PFSK-1 (cell line): ENCODE data around the gene FAM118B.

Experiments
- POLR2AphosphoS5 ChIP-seq: IDR thresholded peaks from 2 replicates; pipeline ENCODE4 v1.6.1; 2012; ENCODE audit warnings: low read depth, mild to moderate bottlenecking, control low read depth, low read length, moderate library complexity
- TAF1 ChIP-seq: IDR thresholded peaks from 2 replicates; pipeline ENCODE4 v1.6.1; 2012; ENCODE audit warnings: low read length, control low read depth, borderline replicate concordance; ENCODE audit not compliant: insufficient read depth
- TF ChIP-seq, protein P1 (sequence below), 2 experiments: IDR thresholded peaks; 2 replicates each; pipeline versions ENCODE4 v1.6.1 to v1.8.0; 2011 to 2012; ENCODE audit warnings: low read depth in 2 of 2, low read length in 2 of 2, control low read depth in 1 of 2, inconsistent platforms in 1 of 2, mild to moderate bottlenecking in 1 of 2, moderate library complexity in 1 of 2; ENCODE audit not compliant: insufficient read depth in 1 of 2

DNA sequence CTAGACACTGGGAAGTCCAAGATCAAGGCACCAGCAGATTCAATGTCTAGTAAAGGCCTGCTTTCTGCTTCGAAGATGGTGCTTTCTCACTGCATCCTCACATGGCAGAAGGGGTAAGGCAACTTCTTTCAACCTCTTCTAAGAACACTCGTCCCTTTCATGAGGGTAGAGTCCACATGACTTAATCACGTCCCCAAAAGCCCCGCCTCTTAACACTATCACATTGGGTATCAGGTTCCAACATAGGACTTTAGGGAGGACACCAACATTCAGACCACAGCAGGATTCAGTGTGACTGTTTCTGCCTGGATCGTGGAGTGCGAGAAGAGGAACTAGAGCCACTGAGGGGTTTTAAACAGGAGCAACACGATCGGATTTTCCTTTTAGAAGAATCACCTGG lies 67.6 kb downstream of the FAM118B start:
- TF ChIP-seq TAF1 (no peak), POLR2AphosphoS5 (no peak)
- TF ChIP-seq, protein P1, sequence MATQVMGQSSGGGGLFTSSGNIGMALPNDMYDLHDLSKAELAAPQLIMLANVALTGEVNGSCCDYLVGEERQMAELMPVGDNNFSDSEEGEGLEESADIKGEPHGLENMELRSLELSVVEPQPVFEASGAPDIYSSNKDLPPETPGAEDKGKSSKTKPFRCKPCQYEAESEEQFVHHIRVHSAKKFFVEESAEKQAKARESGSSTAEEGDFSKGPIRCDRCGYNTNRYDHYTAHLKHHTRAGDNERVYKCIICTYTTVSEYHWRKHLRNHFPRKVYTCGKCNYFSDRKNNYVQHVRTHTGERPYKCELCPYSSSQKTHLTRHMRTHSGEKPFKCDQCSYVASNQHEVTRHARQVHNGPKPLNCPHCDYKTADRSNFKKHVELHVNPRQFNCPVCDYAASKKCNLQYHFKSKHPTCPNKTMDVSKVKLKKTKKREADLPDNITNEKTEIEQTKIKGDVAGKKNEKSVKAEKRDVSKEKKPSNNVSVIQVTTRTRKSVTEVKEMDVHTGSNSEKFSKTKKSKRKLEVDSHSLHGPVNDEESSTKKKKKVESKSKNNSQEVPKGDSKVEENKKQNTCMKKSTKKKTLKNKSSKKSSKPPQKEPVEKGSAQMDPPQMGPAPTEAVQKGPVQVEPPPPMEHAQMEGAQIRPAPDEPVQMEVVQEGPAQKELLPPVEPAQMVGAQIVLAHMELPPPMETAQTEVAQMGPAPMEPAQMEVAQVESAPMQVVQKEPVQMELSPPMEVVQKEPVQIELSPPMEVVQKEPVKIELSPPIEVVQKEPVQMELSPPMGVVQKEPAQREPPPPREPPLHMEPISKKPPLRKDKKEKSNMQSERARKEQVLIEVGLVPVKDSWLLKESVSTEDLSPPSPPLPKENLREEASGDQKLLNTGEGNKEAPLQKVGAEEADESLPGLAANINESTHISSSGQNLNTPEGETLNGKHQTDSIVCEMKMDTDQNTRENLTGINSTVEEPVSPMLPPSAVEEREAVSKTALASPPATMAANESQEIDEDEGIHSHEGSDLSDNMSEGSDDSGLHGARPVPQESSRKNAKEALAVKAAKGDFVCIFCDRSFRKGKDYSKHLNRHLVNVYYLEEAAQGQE (IDR thresholded peaks at IDR 0.05; ENCODE audit: insufficient read depth in 1 of 2, low read depth in 2 of 2, low read length in 2 of 2), result no peak
